Measurements from ENCODE around the gene ZNF530.

The ZNF530 gene

GRCh38 chr19:57615346-57615745 lies 15.7 kb downstream of the ZNF530 start:
- TF ChIP-seq, protein P1, sequence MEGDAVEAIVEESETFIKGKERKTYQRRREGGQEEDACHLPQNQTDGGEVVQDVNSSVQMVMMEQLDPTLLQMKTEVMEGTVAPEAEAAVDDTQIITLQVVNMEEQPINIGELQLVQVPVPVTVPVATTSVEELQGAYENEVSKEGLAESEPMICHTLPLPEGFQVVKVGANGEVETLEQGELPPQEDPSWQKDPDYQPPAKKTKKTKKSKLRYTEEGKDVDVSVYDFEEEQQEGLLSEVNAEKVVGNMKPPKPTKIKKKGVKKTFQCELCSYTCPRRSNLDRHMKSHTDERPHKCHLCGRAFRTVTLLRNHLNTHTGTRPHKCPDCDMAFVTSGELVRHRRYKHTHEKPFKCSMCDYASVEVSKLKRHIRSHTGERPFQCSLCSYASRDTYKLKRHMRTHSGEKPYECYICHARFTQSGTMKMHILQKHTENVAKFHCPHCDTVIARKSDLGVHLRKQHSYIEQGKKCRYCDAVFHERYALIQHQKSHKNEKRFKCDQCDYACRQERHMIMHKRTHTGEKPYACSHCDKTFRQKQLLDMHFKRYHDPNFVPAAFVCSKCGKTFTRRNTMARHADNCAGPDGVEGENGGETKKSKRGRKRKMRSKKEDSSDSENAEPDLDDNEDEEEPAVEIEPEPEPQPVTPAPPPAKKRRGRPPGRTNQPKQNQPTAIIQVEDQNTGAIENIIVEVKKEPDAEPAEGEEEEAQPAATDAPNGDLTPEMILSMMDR (IDR thresholded peaks at IDR 0.05; ENCODE audit: low read depth, low read length) = no peak
- DNase-seq (ENCODE audit: extremely low read depth, low read depth) = no peak

DNA sequence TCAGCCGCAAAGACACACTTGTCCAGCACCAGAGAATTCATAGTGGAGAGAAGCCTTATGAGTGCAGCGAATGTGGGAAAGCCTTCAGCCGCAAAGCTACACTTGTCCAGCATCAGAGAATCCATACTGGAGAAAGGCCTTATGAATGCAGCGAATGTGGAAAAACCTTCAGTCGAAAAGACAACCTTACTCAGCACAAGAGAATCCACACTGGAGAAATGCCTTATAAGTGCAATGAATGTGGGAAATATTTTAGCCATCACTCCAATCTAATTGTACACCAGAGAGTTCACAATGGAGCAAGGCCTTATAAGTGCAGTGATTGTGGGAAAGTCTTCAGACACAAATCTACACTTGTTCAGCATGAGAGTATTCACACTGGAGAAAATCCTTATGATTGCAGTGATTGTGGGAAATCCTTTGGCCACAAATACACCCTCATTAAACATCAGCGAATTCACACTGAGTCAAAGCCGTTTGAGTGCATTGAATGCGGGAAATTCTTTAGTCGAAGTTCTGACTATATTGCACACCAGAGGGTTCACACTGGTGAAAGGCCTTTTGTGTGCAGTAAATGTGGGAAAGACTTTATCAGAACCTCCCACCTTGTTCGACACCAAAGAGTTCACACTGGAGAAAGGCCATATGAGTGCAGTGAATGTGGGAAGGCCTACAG lies 21.1 kb downstream of the ZNF530 start:
- no peak for DNase-seq (ENCODE audit: extremely low read depth, low read depth)
- TF ChIP-seq, protein P1 (IDR thresholded peaks at IDR 0.05; ENCODE audit: low read depth, low read length) = no peak

DNA sequence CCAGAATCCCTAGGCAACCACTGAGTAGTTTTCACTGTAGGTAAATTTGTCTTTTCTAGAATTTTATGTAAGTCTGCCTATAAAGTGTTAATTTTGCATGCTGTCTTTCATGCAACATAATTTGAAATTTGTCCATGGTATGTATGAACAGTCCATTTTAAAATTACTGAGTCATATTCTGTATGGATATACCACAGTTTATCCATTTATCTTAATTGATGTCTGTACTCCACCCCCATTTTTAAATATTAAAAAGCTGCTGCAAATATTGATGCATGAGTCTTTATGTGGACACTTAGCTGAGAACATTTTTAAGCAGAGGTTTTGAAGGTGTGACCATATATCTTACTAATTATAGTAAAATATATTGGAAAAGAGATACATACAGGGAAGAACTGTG lies 23.4 kb downstream of the ZNF530 start:
- TF ChIP-seq, protein P1 (IDR thresholded peaks at IDR 0.05; ENCODE audit: low read depth, low read length) = no peak
- no peak for DNase-seq (ENCODE audit: extremely low read depth, low read depth)

- TF ChIP-seq, protein P1 (IDR thresholded peaks at IDR 0.05; ENCODE audit: low read depth, low read length) = no peak
- peak; percentile 73 for DNase-seq (ENCODE audit: extremely low read depth, low read depth)
Observed at GRCh38 chr19:57632987-57633831, 33.5 kb downstream of the ZNF530 start, which contains the start of gene ZNF211. ZNF211 (plus strand) TSS chr19:57633168; CDS start chr19:57633347, 179 bp downstream.

- no peak for DNase-seq (ENCODE audit: extremely low read depth, low read depth)
- TF ChIP-seq, protein P1 (IDR thresholded peaks at IDR 0.05; ENCODE audit: low read depth, low read length) = no peak
Observed at GRCh38 chr19:57633832-57634131, 34.1 kb downstream of the ZNF530 start.

DNA sequence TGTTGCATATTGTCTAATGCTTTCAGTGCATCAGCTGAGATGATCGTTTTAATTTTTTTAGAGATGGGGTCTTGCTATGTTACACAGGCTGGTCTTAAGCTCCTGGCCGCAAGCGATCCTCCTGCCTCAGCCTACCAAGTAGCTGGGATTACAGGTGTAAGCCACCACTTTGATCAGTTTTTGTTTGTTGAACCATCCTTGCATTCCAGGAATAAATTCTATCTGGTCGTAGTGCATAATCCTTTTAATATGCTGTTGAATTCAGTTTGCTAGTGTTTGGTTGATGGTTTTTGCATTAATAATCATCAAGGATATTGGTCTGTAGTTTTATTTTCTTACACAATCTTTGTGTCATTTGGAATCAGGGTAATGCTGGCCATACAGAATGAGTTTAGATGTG lies 37.7 kb downstream of the ZNF530 start:
- TF ChIP-seq, protein P1 (IDR thresholded peaks at IDR 0.05; ENCODE audit: low read depth, low read length) = no peak
- DNase-seq (ENCODE audit: extremely low read depth, low read depth) = no peak

DNA sequence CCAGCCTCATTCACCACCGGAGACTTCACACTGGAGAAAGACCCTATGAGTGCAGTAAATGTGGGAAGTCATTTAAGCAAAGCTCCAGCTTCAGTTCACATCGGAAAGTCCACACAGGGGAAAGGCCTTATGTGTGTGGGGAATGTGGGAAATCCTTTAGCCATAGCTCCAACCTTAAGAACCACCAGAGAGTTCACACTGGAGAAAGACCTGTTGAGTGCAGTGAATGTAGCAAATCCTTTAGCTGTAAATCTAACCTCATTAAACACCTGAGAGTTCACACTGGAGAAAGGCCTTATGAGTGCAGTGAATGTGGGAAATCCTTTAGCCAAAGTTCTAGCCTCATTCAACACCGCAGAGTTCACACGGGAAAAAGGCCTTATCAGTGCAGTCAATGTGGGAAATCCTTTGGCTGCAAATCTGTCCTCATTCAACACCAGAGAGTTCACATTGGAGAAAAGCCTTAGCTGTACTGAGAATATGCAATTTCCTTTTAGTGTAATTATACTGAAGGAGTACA lies 42.1 kb downstream of the ZNF530 start:
- no peak for DNase-seq (ENCODE audit: extremely low read depth, low read depth)

More for the DNA sequence above, 42.1 kb downstream of the ZNF530 start:
- TF ChIP-seq, protein P1 (IDR thresholded peaks at IDR 0.05; ENCODE audit: low read depth, low read length) = no peak

Measured in AG09319 (cell line).